GM12864 (cell line): ENCODE results near the gene PZP.

Experiments used
- DNase-seq: peaks from one replicate; pipeline ENCODE4 v3.0.0-alpha.2; 2011; ENCODE audit warnings: low read depth
- H3K4me3 ChIP-seq: 2 replicates; pipeline ENCODE4 v1.5.1; 2011; ENCODE audit warnings: mild to moderate bottlenecking, low read depth, low read length, control low read depth
- CTCF ChIP-seq: IDR thresholded peaks from 2 replicates; pipeline ENCODE4 v1.5.1; 2011; ENCODE audit warnings: low read depth, mild to moderate bottlenecking, moderate library complexity, low read length, control low read depth, inconsistent platforms; ENCODE audit errors: missing control alignments

Gene PZP

GRCh38 chr12:9104767-9105423, 103.3 kb downstream of the PZP start:
- no peak overlapping the region for H3K4me3 ChIP-seq

GRCh38 chr12:9104087-9104486, 104.1 kb downstream of the PZP start:
- TF ChIP-seq CTCF, result no peak
- DNase-seq, result no peak

More at GRCh38 chr12:9104767-9105423, 103.3 kb downstream of the PZP start:
- TF ChIP-seq CTCF, result no peak
- DNase-seq, result no peak

GRCh38 chr12:9103050-9103849, 104.9 kb downstream of the PZP start:
- no peak overlapping the region for H3K4me3 ChIP-seq
- no peak for TF ChIP-seq CTCF
- DNase-seq, result no peak

More at GRCh38 chr12:9104087-9104486, 104.1 kb downstream of the PZP start:
- no peak overlapping the region for H3K4me3 ChIP-seq

GRCh38 chr12:9101018-9101687, 107.0 kb downstream of the PZP start:
- no peak for DNase-seq
- no peak for TF ChIP-seq CTCF
- H3K4me3 ChIP-seq, result no peak overlapping the region

- no peak for TF ChIP-seq CTCF
These were observed 108.5 kb downstream of the PZP start for GRCh38 chr12:9099552-9100190.

More at GRCh38 chr12:9099552-9100190, 108.5 kb downstream of the PZP start:
- no peak for DNase-seq
- H3K4me3 ChIP-seq, result no peak overlapping the region
